Measurements from ENCODE around the gene C1QL2.

Gene C1QL2

GRCh38 chr2:119136093-119136492, 22.5 kb downstream of the C1QL2 start:
- no peak for DNase-seq

GRCh38 chr2:119134775-119135174, 23.8 kb downstream of the C1QL2 start:
- no peak for DNase-seq

- no peak for DNase-seq
Measured at GRCh38 chr2:119126650-119127049, 31.9 kb downstream of the C1QL2 start.

GRCh38 chr2:119123389-119123788, 35.2 kb downstream of the C1QL2 start:
- no peak for DNase-seq

- DNase-seq: no peak
Measured at GRCh38 chr2:119122663-119123062, 35.9 kb downstream of the C1QL2 start.

GRCh38 chr2:119119999-119120756, 38.4 kb downstream of the C1QL2 start:
- DNase-seq: peak in 1 of 2 experiments; percentile 37

- no peak for DNase-seq
Measured at GRCh38 chr2:119119076-119119785, 39.3 kb downstream of the C1QL2 start.

- no peak for DNase-seq
Measured at GRCh38 chr2:119117891-119118882, 40.4 kb downstream of the C1QL2 start.

GRCh38 chr2:119117408-119117807, 41.1 kb downstream of the C1QL2 start:
- no peak for DNase-seq

- DNase-seq: no peak
Measured at GRCh38 chr2:119116411-119117295, 41.9 kb downstream of the C1QL2 start.

- DNase-seq: no peak
Measured at GRCh38 chr2:119114266-119114665, 44.3 kb downstream of the C1QL2 start.

- DNase-seq: no peak
Measured at GRCh38 chr2:119113489-119113770, 45.1 kb downstream of the C1QL2 start.

GRCh38 chr2:119112770-119113488, 45.6 kb downstream of the C1QL2 start:
- no peak for DNase-seq

- DNase-seq: no peak
Measured at GRCh38 chr2:119112230-119112629, 46.3 kb downstream of the C1QL2 start.

GRCh38 chr2:119111115-119111975, 47.2 kb downstream of the C1QL2 start:
- no peak for DNase-seq

GRCh38 chr2:119109866-119110265, 48.7 kb downstream of the C1QL2 start:
- DNase-seq: no peak

- DNase-seq: no peak
Measured at GRCh38 chr2:119108186-119108585, 50.4 kb downstream of the C1QL2 start.

- DNase-seq: no peak
Measured at GRCh38 chr2:119106301-119106897, 52.2 kb downstream of the C1QL2 start.
